ENCODE data around the gene GAA. TPM values are rescaled to one million over a fixed set of nuclear protein-coding genes. Genes with fewer than 3 reads are reported as not detected.

The GAA gene
- total and polyA plus RNA-seq, 9 donors = 2.4 to 77.3 (median 25.6) TPM

- H3K4me3 ChIP-seq = no peak overlapping the region
- intact Hi-C loops (cut with DNase I) = loop anchor here in 1 of 4 donors (5.0 kb wide), 1 partner anchor 74 kb away; no protein-coding TSS in a partner anchor
- no peaks in the 10 kb centered on the region for H3K36me3 ChIP-seq
- H3K27me3 ChIP-seq = no peaks in the 10 kb centered on the region
- TF ChIP-seq CTCF (IDR thresholded peaks at IDR 0.05) (no peak), POLR2A (IDR thresholded peaks at IDR 0.05) (no peak), EP300 (IDR thresholded peaks at IDR 0.05) (no peak)
- DNase-seq = no peak
- H3K4me1 ChIP-seq (ENCODE audit: insufficient read depth) = no peaks in the 10 kb centered on the region
- no peak overlapping the region for H3K27ac ChIP-seq
- H3K9me3 ChIP-seq = no peaks in the 10 kb centered on the region
- 88 to 92% (median 90%) methylated on average over 14 of the region's 14 CpGs for WGBS, 3 donors
Measured at GRCh38 chr17:80081596-80081995, 19.8 kb upstream of the GAA start.

- intact Hi-C loops (cut with DNase I) = loop anchor here in 1 of 4 donors (5.0 kb wide), 1 partner anchor 75 kb away; no protein-coding TSS in a partner anchor
- Histone ChIP-seq H3K4me1 (ENCODE audit: insufficient read depth) (no peaks in the 10 kb centered on the region), H3K27me3 (no peaks in the 10 kb centered on the region), H3K27ac (no peak overlapping the region), H3K9me3 (no peaks in the 10 kb centered on the region), H3K4me3 (no peak overlapping the region), H3K36me3 (no peaks in the 10 kb centered on the region)
- DNase-seq = peak in 4 of 5 donors; percentile 62 to 73 (median 66)
- TF ChIP-seq EP300 (IDR thresholded peaks at IDR 0.05) = no peak
- TF ChIP-seq CTCF (IDR thresholded peaks at IDR 0.05) = peak; percentile 44 to 67 (median 62)
- TF ChIP-seq POLR2A (IDR thresholded peaks at IDR 0.05) = no peak
- 25 to 28% (median 27%) methylated on average over 20 of the region's 20 CpGs for WGBS, 3 donors
Measured at GRCh38 chr17:80082403-80083135, 18.8 kb upstream of the GAA start.

GRCh38 chr17:80083136-80083661 lies 18.2 kb upstream of the GAA start:
- Histone ChIP-seq H3K27me3 (no peaks in the 10 kb centered on the region), H3K4me3 (no peak overlapping the region), H3K27ac (no peak overlapping the region), H3K4me1 (ENCODE audit: insufficient read depth) (no peaks in the 10 kb centered on the region), H3K36me3 (no peaks in the 10 kb centered on the region), H3K9me3 (no peaks in the 10 kb centered on the region)
- no peak for TF ChIP-seq CTCF (IDR thresholded peaks at IDR 0.05)
- intact Hi-C loops (cut with DNase I) = loop anchor here in 1 of 4 donors (5.0 kb wide), 1 partner anchor 76 kb away; no protein-coding TSS in a partner anchor
- no peak for DNase-seq
- 82 to 84% (median 84%) methylated on average over 13 of the region's 13 CpGs for WGBS, 3 donors

GRCh38 chr17:80084773-80085172 lies 16.6 kb upstream of the GAA start:
- TF ChIP-seq CTCF (IDR thresholded peaks at IDR 0.05) (no peak), POLR2A (IDR thresholded peaks at IDR 0.05) (no peak), EP300 (IDR thresholded peaks at IDR 0.05) (no peak)
- H3K36me3 ChIP-seq = no peaks in the 10 kb centered on the region
- no peak overlapping the region for H3K4me3 ChIP-seq
- H3K27me3 ChIP-seq = no peaks in the 10 kb centered on the region
- DNase-seq = no peak
- intact Hi-C loops (cut with DNase I) = loop anchor here in 1 of 4 donors (5.0 kb wide), 1 partner anchor 77 kb away; no protein-coding TSS in a partner anchor
- no peak overlapping the region for H3K27ac ChIP-seq
- 91 to 97% (median 93%) methylated on average over 15 of the region's 15 CpGs for WGBS, 3 donors
- no peaks in the 10 kb centered on the region for H3K9me3 ChIP-seq
- no peaks in the 10 kb centered on the region for H3K4me1 ChIP-seq (ENCODE audit: insufficient read depth)
